Esophagus squamous epithelium (tissue), 5 donors: ENCODE data around the gene OBSCN. TPM values are rescaled to one million over a fixed set of nuclear protein-coding genes. Genes with fewer than 3 reads are reported as not detected.

Source experiments
- DNase-seq: peaks from one replicate; lab custom pipeline; 2025; lab: John Stamatoyannopoulos, UW
- H3K27ac ChIP-seq, 4 donors: fragments of 200-600 bp; sonication (generic); one replicate each; pipeline ENCODE4 v1.5.1; 2016 to 2019; ENCODE audit warnings: mild to moderate bottlenecking in 1 of 4
- H3K27me3 ChIP-seq, 4 donors: fragments of 200-600 bp; sonication (generic); 1 replicate in 3 of 4; 2 replicates in 1 of 4; pipeline versions ENCODE4 v1.5.1 to v1.6.0; 2017 to 2021; ENCODE audit warnings: antibody characterized with exemption in 1 of 4
- H3K36me3 ChIP-seq, 3 donors: fragments of 200-600 bp; sonication (generic); one replicate each; pipeline ENCODE4 v1.5.1; 2016 to 2019
- H3K4me1 ChIP-seq, 3 donors: fragments of 200-600 bp; sonication (generic); one replicate each; pipeline ENCODE4 v1.5.1; 2017 to 2019
- H3K4me3 ChIP-seq, 4 donors: fragments of 200-600 bp; sonication (generic); 1 replicate in 3 of 4; 2 replicates in 1 of 4; pipeline ENCODE4 v1.5.1; 2016 to 2019; ENCODE audit warnings: mild to moderate bottlenecking in 2 of 4, moderate library complexity in 1 of 4
- H3K9me3 ChIP-seq, 3 donors: fragments of 200-600 bp; sonication (generic); one replicate each; pipeline ENCODE4 v1.5.1; 2016 to 2019
- CTCF ChIP-seq, 6 experiments: fragments of 450-650 bp in 4 of 6; fragments of 200-600 bp in 2 of 6; sonication (generic) in 2 of 6; IDR thresholded peaks; one replicate each; pipeline ENCODE4 v1.5.1; 2016 to 2019; ENCODE audit warnings: antibody characterized with exemption in 6 of 6, mild to moderate bottlenecking in 4 of 6, moderate library complexity in 4 of 6
- POLR2A ChIP-seq, 4 donors: fragments of 450-650 bp; IDR thresholded peaks; one replicate each; pipeline ENCODE4 v1.6.1; 2017; ENCODE audit warnings: antibody characterized with exemption in 4 of 4, mild to moderate bottlenecking in 4 of 4, moderate library complexity in 3 of 4
- WGBS, 2 donors: methylation state at CpG; one replicate each; pipeline ENCODE4 v1.1.5; 2018; 5-methylcytosine and 5-hydroxymethylcytosine counted together
- intact Hi-C: fragments of 100-400 bp; cut with DNase I; formaldehyde crosslinking; loops from one replicate; pipeline ENCODE4 v1.15.0; 2022
- total RNA-seq, 4 donors: library from RNA; depleted of rRNA; stranded (reverse); fragments of >200 nt; gene quantifications; one replicate each; pipeline ENCODE4 v1.1.0, GENCODE V29; 2016
- donor health status: DM: yes; HTN: yes; CAD: no.

OBSCN gene
- total RNA-seq, 4 donors from 2014 or later, result 4.0 to 53.2 (median 13.8) TPM

GRCh38 chr1:228284521-228284920, 76.7 kb downstream of the OBSCN start:
- Histone ChIP-seq H3K27ac (no peak overlapping the region), H3K4me3 (no peak overlapping the region), H3K9me3 (no peaks in the 10 kb centered on the region), H3K4me1 (no peaks in the 10 kb centered on the region), H3K36me3 (peaks cover 0 to 93% (median 0%) of the 10 kb centered on the region in 3 donors), H3K27me3 (no peaks in the 10 kb centered on the region)
- TF ChIP-seq CTCF (IDR thresholded peaks at IDR 0.05), result no peak
- TF ChIP-seq POLR2A (IDR thresholded peaks at IDR 0.05), result no peak
- intact Hi-C loops, result no loop called here
- WGBS, 2 donors, result 67 to 82% methylated on average over 5 to 6 of the region's 6 CpGs
- no peak for DNase-seq

- 77 to 94% methylated on average over 4 of the region's 26 CpGs for WGBS, 2 donors
- Histone ChIP-seq H3K36me3 (peaks cover 0 to 87% (median 0%) of the 10 kb centered on the region in 3 donors), H3K9me3 (no peaks in the 10 kb centered on the region), H3K4me1 (no peaks in the 10 kb centered on the region), H3K4me3 (no peak overlapping the region), H3K27ac (no peak overlapping the region), H3K27me3 (no peaks in the 10 kb centered on the region)
- no peak for DNase-seq
- intact Hi-C loops, result no loop called here
- TF ChIP-seq POLR2A (IDR thresholded peaks at IDR 0.05) (no peak), CTCF (IDR thresholded peaks at IDR 0.05) (no peak)
These were observed 78.0 kb downstream of the OBSCN start for GRCh38 chr1:228285661-228286504.

- Histone ChIP-seq H3K4me1 (no peaks in the 10 kb centered on the region), H3K27ac (no peak overlapping the region), H3K9me3 (no peaks in the 10 kb centered on the region), H3K4me3 (no peak overlapping the region), H3K27me3 (no peaks in the 10 kb centered on the region), H3K36me3 (peaks cover 0 to 80% (median 0%) of the 10 kb centered on the region in 3 donors)
- DNase-seq, result no peak
- intact Hi-C loops, result no loop called here
- TF ChIP-seq POLR2A (IDR thresholded peaks at IDR 0.05) (no peak), CTCF (IDR thresholded peaks at IDR 0.05) (no peak)
- 89 to 94% methylated on average over 6 to 10 of the region's 28 CpGs for WGBS, 2 donors
These were observed 78.9 kb downstream of the OBSCN start for GRCh38 chr1:228286505-228287417.

GRCh38 chr1:228287541-228288425, 79.9 kb downstream of the OBSCN start:
- Histone ChIP-seq H3K4me3 (no peak overlapping the region), H3K9me3 (no peaks in the 10 kb centered on the region), H3K36me3 (peaks cover 0 to 70% (median 0%) of the 10 kb centered on the region in 3 donors), H3K27ac (no peak overlapping the region), H3K27me3 (no peaks in the 10 kb centered on the region), H3K4me1 (no peaks in the 10 kb centered on the region)
- intact Hi-C loops, result no loop called here
- 93 to 94% methylated on average over 15 to 21 of the region's 32 CpGs for WGBS, 2 donors
- TF ChIP-seq POLR2A (IDR thresholded peaks at IDR 0.05) (no peak), CTCF (IDR thresholded peaks at IDR 0.05) (no peak)
- no peak for DNase-seq
